Measurements from ENCODE around the gene CAMK2N1. TPM values are rescaled to one million over a fixed set of nuclear protein-coding genes. Genes with fewer than 3 reads are reported as not detected.

The CAMK2N1 gene
- total and polyA plus RNA-seq, 2 of the 13 experiments (the other 11 are each of a cell fraction or from before 2014, with no cell fraction given) = 38.0 to 38.6 TPM

- intact Hi-C loops (cut with micrococcal nuclease; ENCODE audit: unreplicated experiment) = no loop called here
- BruUV-seq (replicated peaks) = no TSS peak
- Histone ChIP-seq H3K4me2 (ENCODE audit: low read depth, low read length) (no peak overlapping the region), H3K4me3 (replicated peaks in 1 of 3; ENCODE audit: insufficient read depth in 1 of 3, low read depth in 2 of 3, low read length in 3 of 3) (no peak overlapping the region), H3K9me3 (ENCODE audit: low read length) (no peaks in the 10 kb centered on the region), H4K20me1 (ENCODE audit: insufficient read depth, low read length) (no peaks in the 10 kb centered on the region), H3K79me2 (ENCODE audit: insufficient read depth, low read length) (no peaks in the 10 kb centered on the region), H3K4me1 (ENCODE audit: insufficient read depth, low read length) (no peaks in the 10 kb centered on the region), H2AFZ (ENCODE audit: low read length) (no peak overlapping the region), H3K27me3 (ENCODE audit: control insufficient read depth in 1 of 2, insufficient read depth in 2 of 2, low read length in 2 of 2) (peaks cover 0 to 10% of the 10 kb centered on the region in 2 experiments; a peak in 1 of 5 replicates), H3K36me3 (replicated peaks in 1 of 2; ENCODE audit: control insufficient read depth in 1 of 2, insufficient read depth in 2 of 2, low read length in 2 of 2) (no peaks in the 10 kb centered on the region), H3K9ac (ENCODE audit: insufficient read depth, low read depth, low read length) (no peak overlapping the region), H3K27ac (ENCODE audit: extremely low read length, insufficient read depth, low read length) (no peak overlapping the region)
- in situ Hi-C loops (cut with HindIII; ENCODE audit: extremely low pct_ligation_motif_present, low pct_unique_long_range_greater_than_20kb) = no loop called here
- FAIRE-seq (no peak), ATAC-seq (no peak), DNase-seq (ENCODE audit: low spot score) (no peak)
- POLR2A ChIA-PET = no interaction called here
- 35% methylated on average over 2 of the region's 3 CpGs for WGBS (ENCODE audit: low lambda C conversion rate)
- CTCF ChIA-PET (ENCODE audit: low intra/inter-chr PET ratio, low total read pairs) = no interaction called here
- TF ChIP-seq ZNF570 (CRISPR knock-in tag; IDR thresholded peaks at IDR 0.05; ENCODE audit: borderline replicate concordance) = no peak
- TF ChIP-seq CCDC6 (CRISPR knock-in tag; IDR thresholded peaks at IDR 0.05) = no peak
- TF ChIP-seq ZNF180 (CRISPR knock-in tag; IDR thresholded peaks at IDR 0.05; ENCODE audit: borderline replicate concordance, low read depth) = no peak
- TF ChIP-seq ZC3H4 (CRISPR knock-in tag; IDR thresholded peaks at IDR 0.05; ENCODE audit: borderline replicate concordance) = no peak
- no peak for TF ChIP-seq KIAA2018 (CRISPR knock-in tag; IDR thresholded peaks at IDR 0.05; ENCODE audit: borderline replicate concordance)
- TF ChIP-seq UBTF (CRISPR knock-in tag; IDR thresholded peaks at IDR 0.05) = no peak
- TF ChIP-seq FOXO1 (CRISPR knock-in tag; IDR thresholded peaks at IDR 0.05) = no peak
- no peak for TF ChIP-seq ZNF3 (CRISPR knock-in tag; IDR thresholded peaks at IDR 0.05)
- no peak for TF ChIP-seq ZBTB8A (CRISPR knock-in tag; IDR thresholded peaks at IDR 0.05; ENCODE audit: borderline replicate concordance, low read depth)
- no peak for TF ChIP-seq LCORL (IDR thresholded peaks at IDR 0.05)
- TF ChIP-seq LCORL (CRISPR knock-in tag; IDR thresholded peaks at IDR 0.05) = no peak
Observed at GRCh38 chr1:20462397-20462796, 23.6 kb downstream of the CAMK2N1 start.
